ENCODE results near the gene FEZ2.

The FEZ2 gene

GRCh38 chr2:36597003-36597531 is 901 bp downstream of the FEZ2 start:
- no peaks in the 10 kb centered on the region for H3K9me3 ChIP-seq
- no peaks in the 10 kb centered on the region for H3K27me3 ChIP-seq
- no peaks in the 10 kb centered on the region for H3K36me3 ChIP-seq
- no peaks in the 10 kb centered on the region for H3K4me1 ChIP-seq
- no peak for TF ChIP-seq CTCF (IDR thresholded peaks at IDR 0.05; ENCODE audit: low read depth, low read length)
- no peak for DNase-seq
- H3K4me3 ChIP-seq (ENCODE audit: low read depth, low read length), result peak overlapping the region; percentile 82

DNA sequence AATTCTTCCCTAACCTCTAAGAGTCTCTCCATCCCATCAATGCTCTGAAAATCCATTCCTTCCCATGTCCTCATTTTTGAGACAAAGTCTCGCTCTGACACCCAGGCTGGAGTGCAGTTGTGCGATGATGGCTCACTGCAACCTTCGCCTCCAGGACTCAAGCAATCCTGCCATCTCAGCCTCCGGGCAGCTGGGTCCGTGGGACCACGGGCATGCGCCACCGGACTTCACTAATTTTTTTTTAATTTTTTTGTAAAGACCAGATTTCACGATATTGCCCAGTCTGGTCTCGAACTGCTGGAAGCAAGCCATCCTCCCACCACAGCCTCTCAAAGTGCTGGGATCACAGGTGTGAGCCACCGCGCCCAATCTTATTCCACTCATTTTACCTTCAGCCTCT is 1.6 kb downstream of the FEZ2 start:
- no peaks in the 10 kb centered on the region for H3K9me3 ChIP-seq
- no peak overlapping the region for H3K4me3 ChIP-seq (ENCODE audit: low read depth, low read length)
- H3K36me3 ChIP-seq, result no peaks in the 10 kb centered on the region
- DNase-seq, result no peak
- TF ChIP-seq CTCF (IDR thresholded peaks at IDR 0.05; ENCODE audit: low read depth, low read length), result no peak
- H3K4me1 ChIP-seq, result no peaks in the 10 kb centered on the region
- no peaks in the 10 kb centered on the region for H3K27me3 ChIP-seq

- Histone ChIP-seq H3K9me3 (no peaks in the 10 kb centered on the region), H3K27me3 (no peaks in the 10 kb centered on the region), H3K36me3 (no peaks in the 10 kb centered on the region), H3K4me3 (ENCODE audit: low read depth, low read length) (no peak overlapping the region), H3K4me1 (no peaks in the 10 kb centered on the region)
- DNase-seq, result no peak
- TF ChIP-seq CTCF (IDR thresholded peaks at IDR 0.05; ENCODE audit: low read depth, low read length), result no peak
These were observed 3.1 kb downstream of the FEZ2 start for GRCh38 chr2:36594849-36595248.

GRCh38 chr2:36589230-36589630 is 8.7 kb downstream of the FEZ2 start:
- H3K27me3 ChIP-seq, result no peaks in the 10 kb centered on the region
- TF ChIP-seq CTCF (IDR thresholded peaks at IDR 0.05; ENCODE audit: low read depth, low read length), result no peak
- no peak for DNase-seq
- no peak overlapping the region for H3K4me3 ChIP-seq (ENCODE audit: low read depth, low read length)
- peaks cover 6% of the 10 kb centered on the region for H3K4me1 ChIP-seq
- no peaks in the 10 kb centered on the region for H3K9me3 ChIP-seq
- no peaks in the 10 kb centered on the region; the same call in 1 of the 2 replicates for H3K36me3 ChIP-seq

DNA sequence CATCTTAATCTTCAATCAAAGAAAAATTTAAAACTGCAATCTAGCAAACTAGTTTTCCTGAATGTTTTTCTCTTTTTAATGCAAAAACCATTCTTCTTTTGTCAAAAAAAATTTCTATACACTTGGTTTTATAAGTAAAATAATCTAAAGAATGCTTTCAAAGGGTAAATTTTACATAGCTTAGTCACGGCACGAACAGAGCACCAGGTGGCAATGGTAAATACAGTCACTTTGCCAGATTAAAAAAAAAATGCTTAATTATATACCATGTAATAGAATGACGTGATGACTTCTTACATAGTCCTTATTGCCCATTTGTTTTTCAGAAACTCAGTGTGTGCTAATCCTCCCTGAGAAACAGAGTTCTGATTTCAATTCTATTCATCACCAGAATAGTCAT is 10.4 kb downstream of the FEZ2 start:
- Histone ChIP-seq H3K36me3 (peaks cover 5% of the 10 kb centered on the region), H3K4me1 (peaks cover 6% of the 10 kb centered on the region)

DNA sequence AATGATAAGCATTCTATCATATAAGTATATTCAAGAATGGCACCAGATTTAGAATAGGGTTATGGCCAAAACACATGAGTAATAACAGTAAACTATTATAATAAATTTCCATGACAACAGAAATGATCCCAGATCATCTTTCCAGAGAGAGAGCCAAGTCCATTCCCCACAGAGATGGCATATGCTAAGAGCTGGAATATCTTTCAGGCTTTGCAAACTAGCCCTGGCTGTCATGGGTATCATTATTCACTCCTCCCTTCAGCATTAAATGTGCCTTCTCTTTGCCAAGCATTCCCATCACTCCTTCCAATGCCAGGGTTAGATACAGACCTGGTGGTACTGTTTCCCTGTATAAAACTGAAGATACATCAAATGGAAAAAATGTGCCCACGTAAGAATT is 10.9 kb downstream of the FEZ2 start:
- H3K36me3 ChIP-seq, result peaks cover 5% of the 10 kb centered on the region

More for the DNA sequence above, 10.4 kb downstream of the FEZ2 start:
- Histone ChIP-seq H3K9me3 (no peaks in the 10 kb centered on the region), H3K27me3 (no peaks in the 10 kb centered on the region), H3K4me3 (ENCODE audit: low read depth, low read length) (no peak overlapping the region)
- DNase-seq, result no peak
- TF ChIP-seq CTCF (IDR thresholded peaks at IDR 0.05; ENCODE audit: low read depth, low read length), result no peak

More for the DNA sequence above, 10.9 kb downstream of the FEZ2 start:
- Histone ChIP-seq H3K4me3 (ENCODE audit: low read depth, low read length) (no peak overlapping the region), H3K4me1 (peaks cover 6% of the 10 kb centered on the region), H3K27me3 (no peaks in the 10 kb centered on the region), H3K9me3 (no peaks in the 10 kb centered on the region)
- no peak for TF ChIP-seq CTCF (IDR thresholded peaks at IDR 0.05; ENCODE audit: low read depth, low read length)
- DNase-seq, result no peak

Data from BE2C (cell line).